Measurements from ENCODE around the gene PASK.

The PASK gene

GRCh38 chr2:241146286-241146685 is 3.0 kb downstream of the PASK start:
- DNase-seq (ENCODE audit: low read depth) = no peak

GRCh38 chr2:241142593-241142992 is 6.7 kb downstream of the PASK start:
- no peak for DNase-seq (ENCODE audit: low read depth)

GRCh38 chr2:241142063-241142462 is 7.2 kb downstream of the PASK start:
- DNase-seq (ENCODE audit: low read depth) = no peak

- no peak for DNase-seq (ENCODE audit: low read depth)
Observed at GRCh38 chr2:241141214-241141770, 8.0 kb downstream of the PASK start.

GRCh38 chr2:241140445-241140840 is 8.8 kb downstream of the PASK start:
- DNase-seq (ENCODE audit: low read depth) = no peak

DNA sequence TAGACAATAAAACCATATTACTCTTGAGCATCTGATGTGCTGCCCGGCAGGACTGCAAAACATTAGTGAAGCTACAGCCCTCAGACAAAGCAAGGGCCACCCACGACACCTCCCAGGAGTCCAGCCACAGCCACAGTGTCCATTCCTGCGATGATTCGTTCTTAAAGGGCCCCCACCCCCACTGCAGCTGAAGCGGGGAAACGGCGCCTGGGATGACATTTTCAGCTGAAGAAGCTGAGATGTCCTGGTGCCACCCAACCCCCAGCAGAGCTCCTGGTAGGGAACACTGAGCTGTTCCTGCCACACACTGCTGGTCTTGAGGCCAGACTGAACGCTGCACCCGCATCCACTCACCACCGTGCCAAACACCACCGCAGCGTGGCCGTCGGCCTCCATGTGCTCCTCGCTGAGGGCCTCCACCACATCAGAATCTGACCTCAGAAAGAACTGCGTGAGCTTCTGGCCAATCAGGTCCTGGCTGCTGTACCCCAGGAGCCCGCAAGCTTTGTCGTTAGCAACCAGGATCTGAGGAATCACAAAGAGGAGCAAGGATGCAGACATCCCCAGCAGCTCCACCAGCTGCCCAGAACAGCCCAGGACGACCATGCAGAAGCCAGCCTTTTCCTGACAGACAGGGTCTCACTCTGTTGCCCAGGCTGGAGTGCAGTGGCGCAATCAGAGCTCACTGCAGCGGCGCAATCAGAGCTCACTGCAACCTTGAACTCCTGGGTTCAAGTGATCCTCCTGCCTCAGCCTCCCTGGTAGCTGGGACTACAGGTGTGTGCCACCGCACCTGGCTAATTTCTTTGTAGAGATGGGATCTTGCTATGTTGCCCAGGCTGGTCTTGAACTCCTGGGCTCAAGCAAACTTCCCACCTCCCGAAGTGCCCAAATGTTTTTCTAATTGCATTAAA is 9.5 kb downstream of the PASK start:
- DNase-seq (ENCODE audit: low read depth) = no peak

GRCh38 chr2:241138471-241138870 is 10.8 kb downstream of the PASK start:
- DNase-seq (ENCODE audit: low read depth) = no peak

DNA sequence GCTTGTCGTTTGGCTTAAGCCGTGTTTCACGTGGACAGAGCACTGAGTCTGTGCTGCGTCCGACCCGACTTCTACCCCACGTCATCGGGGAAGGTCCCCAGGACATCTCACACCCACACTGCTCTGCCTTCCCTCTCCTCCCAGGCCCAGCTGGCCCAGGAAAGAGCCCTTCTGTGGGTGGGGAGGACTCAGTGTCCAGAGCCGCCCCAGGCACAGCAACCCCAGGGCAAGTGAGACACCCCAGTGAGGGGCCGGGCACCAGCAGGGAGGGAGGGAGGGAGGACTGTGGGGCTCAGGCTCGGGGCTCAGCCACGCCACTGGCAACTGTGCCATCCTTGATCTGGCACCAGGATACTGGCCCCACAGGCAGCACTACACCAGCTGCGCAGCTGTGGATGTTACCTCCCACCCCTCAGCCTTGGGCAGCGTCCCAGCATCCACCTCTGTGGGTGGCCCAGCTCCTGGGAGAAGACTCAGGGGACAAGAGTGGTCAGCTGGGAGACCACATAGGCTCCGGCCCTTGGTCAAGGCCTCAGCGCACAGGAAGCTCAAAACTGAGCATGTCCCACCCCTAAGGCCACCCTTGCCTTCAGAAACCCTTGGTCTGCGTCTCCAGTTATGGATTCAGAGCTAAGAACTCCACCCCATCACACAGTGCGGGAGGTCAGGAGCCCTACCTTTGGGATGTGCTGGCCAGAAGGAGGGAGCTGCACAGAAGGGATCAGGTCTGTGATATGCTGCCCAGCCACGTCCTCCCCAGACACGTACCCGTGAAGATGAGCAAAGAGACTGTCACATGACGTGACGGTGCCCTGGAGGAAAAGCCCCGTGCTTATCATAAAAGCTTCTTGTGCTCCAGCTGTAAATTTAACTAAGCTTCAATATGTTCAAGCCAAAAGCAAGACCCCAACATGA is 11.7 kb downstream of the PASK start:
- no peak for DNase-seq (ENCODE audit: low read depth)

DNA sequence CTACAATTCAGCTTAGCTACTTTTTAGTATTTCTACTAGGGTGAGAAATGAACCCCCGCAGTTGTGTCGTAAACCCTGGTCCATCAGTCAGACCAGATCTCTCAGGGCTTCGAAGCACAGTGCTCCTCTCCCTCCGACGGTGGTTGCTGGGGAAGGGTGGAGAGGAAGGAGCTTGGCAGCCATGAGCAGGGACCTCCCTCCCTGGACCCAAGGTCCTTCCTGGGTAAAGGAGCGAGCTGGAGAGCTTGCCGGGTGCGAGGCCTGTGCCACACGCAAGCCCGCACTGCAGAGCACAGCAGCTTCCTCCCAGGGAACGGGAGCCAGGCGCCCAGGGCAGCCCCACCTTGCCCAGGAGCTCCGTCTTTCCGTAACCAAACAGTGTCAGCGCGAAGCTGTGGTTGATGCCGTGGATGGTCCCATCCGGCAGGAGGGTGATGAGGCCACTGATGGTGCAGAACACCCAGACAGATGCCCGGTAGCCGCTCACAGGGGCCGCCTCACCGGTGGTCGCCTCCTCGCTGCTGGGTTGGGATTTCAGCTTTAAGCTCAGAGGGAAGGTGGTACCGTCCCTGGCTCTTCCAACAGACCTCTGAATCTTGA is 12.5 kb downstream of the PASK start:
- DNase-seq (ENCODE audit: low read depth) = no peak

GRCh38 chr2:241136191-241136590 is 13.1 kb downstream of the PASK start:
- no peak for DNase-seq (ENCODE audit: low read depth)

GRCh38 chr2:241135737-241136136 is 13.5 kb downstream of the PASK start:
- DNase-seq (ENCODE audit: low read depth) = no peak

- no peak for DNase-seq (ENCODE audit: low read depth)
Observed at GRCh38 chr2:241134711-241135110, 14.6 kb downstream of the PASK start.

DNA sequence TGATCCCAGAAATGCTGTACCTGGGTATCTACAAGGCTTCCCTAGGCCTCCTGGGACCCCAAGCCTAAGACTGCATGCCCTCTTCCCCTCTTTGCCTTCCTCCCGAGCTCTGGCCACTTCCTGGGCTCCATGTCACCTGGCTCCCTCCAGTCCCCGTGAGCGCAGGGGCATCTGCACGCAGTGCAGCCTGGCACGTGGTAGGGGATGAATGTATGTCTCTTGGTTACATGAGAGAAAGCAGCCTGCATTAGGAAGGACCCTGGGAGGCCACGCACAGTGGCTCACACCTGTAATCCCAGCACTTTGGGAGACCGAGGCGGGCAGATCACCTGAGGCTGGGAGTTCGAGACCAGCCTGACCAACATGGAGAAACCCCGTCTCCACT is 15.8 kb downstream of the PASK start:
- no peak for DNase-seq (ENCODE audit: low read depth)

- DNase-seq (ENCODE audit: low read depth) = no peak
Observed at GRCh38 chr2:241132538-241133435, 16.5 kb downstream of the PASK start.

DNA sequence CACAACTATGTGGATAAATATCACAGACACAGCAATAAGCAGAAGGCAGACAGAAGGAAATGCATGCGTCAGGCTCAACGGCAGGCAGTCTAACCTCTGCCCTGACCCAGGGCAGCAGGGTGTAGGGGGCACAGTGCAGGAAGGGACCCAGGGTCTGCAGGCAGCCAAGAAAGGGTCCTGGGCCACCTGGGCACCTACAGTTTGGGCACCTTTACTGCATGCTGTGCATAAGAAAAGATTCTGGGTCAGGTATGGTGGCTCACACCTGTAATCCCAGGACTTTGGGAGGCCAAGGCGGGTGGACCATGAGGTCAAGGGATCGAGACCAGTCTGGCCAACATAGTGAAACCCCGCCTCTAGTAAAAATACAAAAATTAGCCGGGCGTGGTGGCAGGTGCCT is 17.7 kb downstream of the PASK start:
- no peak for DNase-seq (ENCODE audit: low read depth)

DNA sequence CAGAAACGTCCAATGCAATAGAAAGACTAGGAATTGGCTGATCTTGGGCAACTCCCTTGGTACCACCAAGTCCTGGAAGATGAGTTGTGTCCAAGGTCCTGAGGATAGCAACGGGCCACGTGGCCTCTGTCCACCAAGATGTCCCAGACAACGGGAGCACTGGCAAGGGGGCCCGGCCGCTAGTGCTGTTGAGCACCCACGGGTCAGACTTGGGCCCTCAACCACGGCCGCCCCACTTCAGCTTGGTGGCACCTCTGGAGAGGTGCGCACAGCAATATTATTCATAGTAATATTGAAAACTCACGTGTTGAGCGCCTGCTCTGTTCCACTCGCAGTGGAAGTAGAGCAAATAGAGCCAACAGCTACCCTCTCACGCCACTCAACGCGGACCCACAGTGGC is 19.0 kb downstream of the PASK start:
- DNase-seq (ENCODE audit: low read depth) = no peak

- no peak for DNase-seq (ENCODE audit: low read depth)
Observed at GRCh38 chr2:241129086-241129871, 20.0 kb downstream of the PASK start.

DNA sequence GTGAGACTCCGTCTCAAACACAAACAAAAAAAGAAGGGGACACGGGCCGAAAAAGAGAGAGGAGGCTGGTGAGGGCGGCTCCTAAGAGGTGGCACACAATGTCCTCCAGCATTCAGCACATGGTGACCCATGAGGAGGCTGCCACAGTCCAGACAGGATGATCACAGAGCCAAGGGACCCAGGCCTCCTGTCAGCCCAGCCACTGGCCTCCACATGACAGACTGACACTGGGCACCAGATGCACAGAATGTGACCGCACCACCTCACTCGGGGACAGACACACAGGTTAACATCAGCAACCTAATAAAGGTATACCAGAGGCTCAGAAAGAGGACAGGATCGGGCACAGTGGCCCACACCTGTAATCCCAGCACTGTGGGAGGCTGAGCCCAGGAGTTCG is 21.0 kb downstream of the PASK start:
- no peak for DNase-seq (ENCODE audit: low read depth)

DNA sequence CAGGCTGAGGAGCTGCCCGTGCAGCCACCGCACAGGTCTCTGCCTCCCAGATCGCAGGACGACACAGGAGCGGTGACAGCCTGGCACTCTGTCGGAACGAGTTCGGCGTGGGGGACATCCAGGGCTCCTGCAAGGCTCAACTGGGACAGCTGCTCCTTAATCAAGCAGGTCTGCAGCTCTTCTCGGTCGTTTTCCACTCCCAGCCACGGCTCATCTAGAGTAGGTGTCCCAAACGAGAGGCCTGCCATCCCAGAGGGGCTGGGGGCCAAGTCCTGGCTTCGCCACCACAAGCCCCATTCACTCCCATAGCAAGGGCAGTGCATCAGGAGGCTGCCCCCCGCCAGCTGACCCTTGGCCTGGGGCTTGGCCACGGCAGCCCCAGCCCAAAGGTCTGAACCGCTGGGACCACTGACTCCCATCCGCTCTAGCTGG is 22.5 kb downstream of the PASK start:
- DNase-seq (ENCODE audit: low read depth) = no peak

DNA sequence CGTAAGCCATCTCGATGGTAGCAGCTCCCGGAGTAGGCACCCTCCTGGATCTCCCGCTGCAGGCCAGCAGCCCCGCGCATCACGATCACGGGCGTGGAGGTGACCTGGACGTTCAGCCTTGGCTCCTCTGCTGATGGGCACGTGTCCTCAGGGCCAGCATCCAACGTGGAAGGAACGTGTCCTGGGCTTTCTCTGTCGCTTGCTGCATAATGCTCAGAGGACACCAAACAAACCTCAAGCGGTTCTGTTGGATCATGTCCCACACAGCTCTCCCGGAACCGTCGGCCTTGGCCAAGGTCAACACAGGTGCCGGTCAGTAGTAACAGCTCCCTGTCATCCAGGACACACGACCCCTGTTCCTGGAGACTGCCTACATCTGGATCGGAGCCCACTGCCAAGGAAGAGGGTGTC is 23.1 kb downstream of the PASK start:
- DNase-seq (ENCODE audit: low read depth) = no peak

Measured in stimulated activated CD8-positive, alpha-beta memory T cell treated with anti-CD3 and anti-CD28 coated beads, Interleukin-15, amount 100 ng/mL, for 24 hours (primary cell).